Endothelial cell of umbilical vein (primary cell): ENCODE measurements around the gene ZNF440. TPM values are rescaled to one million over a fixed set of nuclear protein-coding genes. Genes with fewer than 3 reads are reported as not detected.

Experiments
- BruUV-seq: library from RNA; stranded (reverse); fragments of 400-500 nt; replicated peaks from 2 replicates; lab custom pipeline; 2021; lab: Mats Ljungman, UMichigan
- CTCF ChIA-PET: fragments of 300-600, 350-600 bp; sonication (Branson Sonifier 250); formaldehyde crosslinking; loops from one replicate; lab custom pipeline; 2021; ENCODE audit warnings: antibody characterized with exemption, inconsistent platforms; lab: Charles Lee
- POLR2A ChIA-PET: fragments of 300-600, 350-600 bp; sonication (Branson Sonifier 250); formaldehyde crosslinking; loops from one replicate; lab custom pipeline; 2021; ENCODE audit warnings: antibody characterized with exemption, inconsistent platforms; lab: Charles Lee
- DNase-seq: peaks from one replicate; pipeline ENCODE4 v3.0.0-alpha.2; 2011; ENCODE audit warnings: low read depth, low spot score
- FAIRE-seq: peaks from 2 replicates; lab custom pipeline; 2011; peaks lifted over from hg19 to GRCh38; lab: Jason Lieb, UNC
- H2AFZ ChIP-seq: 2 replicates; pipeline ENCODE4 v1.6.0; 2012; ENCODE audit warnings: low read depth, low read length, control low read depth, inconsistent platforms
- H3K27ac ChIP-seq: 2 replicates; pipeline ENCODE4 v1.5.1; 2011; ENCODE audit warnings: low read depth, mild to moderate bottlenecking, control low read depth, low read length, moderate library complexity; ENCODE audit not compliant: insufficient read depth
- H3K27me3 ChIP-seq, 2 experiments: 2 replicates each; pipeline versions ENCODE4 v1.6.0 to v1.6.1; 2011; ENCODE audit warnings: low read length in 2 of 2, mixed read lengths in 1 of 2; ENCODE audit not compliant: control insufficient read depth in 2 of 2, insufficient read depth in 2 of 2
- H3K36me3 ChIP-seq, 2 experiments: 2 replicates in 1 of 2; 3 replicates in 1 of 2; pipeline ENCODE4 v1.5.1; 2011; ENCODE audit warnings: low read length in 2 of 2, mild to moderate bottlenecking in 1 of 2, moderate library complexity in 1 of 2; ENCODE audit not compliant: control insufficient read depth in 2 of 2, insufficient read depth in 2 of 2; ENCODE audit errors: extremely low read depth in 1 of 2
- H3K4me1 ChIP-seq: 3 replicates; pipeline ENCODE4 v1.5.1; 2011; ENCODE audit warnings: mild to moderate bottlenecking, low read length; ENCODE audit not compliant: control insufficient read depth, insufficient read depth; ENCODE audit errors: extremely low read depth
- H3K4me2 ChIP-seq: 2 replicates; pipeline ENCODE4 v1.6.1; 2011; ENCODE audit warnings: low read length, control low read depth, mixed read lengths; ENCODE audit not compliant: insufficient read depth
- H3K4me3 ChIP-seq, 3 experiments: fragments of 200-600 bp in 1 of 3; sonication (generic), shearing (Covaris generic) in 1 of 3; replicated peaks in 1 of 3; 2 replicates each; pipeline ENCODE4 v1.5.1; 2011 to 2016; ENCODE audit warnings: control low read depth in 3 of 3, low read length in 3 of 3, mild to moderate bottlenecking in 2 of 3, inconsistent platforms in 1 of 3, low read depth in 1 of 3, moderate library complexity in 1 of 3; ENCODE audit not compliant: insufficient read depth in 1 of 3
- H3K79me2 ChIP-seq: 2 replicates; pipeline ENCODE4 v1.6.0; 2012; ENCODE audit warnings: low read length, inconsistent platforms; ENCODE audit not compliant: control insufficient read depth, insufficient read depth
- H3K9ac ChIP-seq: replicated peaks from 2 replicates; pipeline ENCODE3; 2011; ENCODE audit warnings: low read length, control low read depth; ENCODE audit not compliant: insufficient read depth; ENCODE audit errors: extremely low read depth
- H3K9me1 ChIP-seq: replicated peaks from 3 replicates; pipeline ENCODE4 v1.6.0; 2011; ENCODE audit warnings: mild to moderate bottlenecking, low read length; ENCODE audit not compliant: control insufficient read depth, insufficient read depth; ENCODE audit errors: extremely low read depth
- H3K9me3 ChIP-seq: replicated peaks from 2 replicates; pipeline ENCODE4 v1.5.1; 2012; ENCODE audit warnings: low read length, inconsistent platforms; ENCODE audit not compliant: control insufficient read depth, insufficient read depth
- H4K20me1 ChIP-seq: replicated peaks from 2 replicates; pipeline ENCODE3; 2011; ENCODE audit warnings: mild to moderate bottlenecking, low read length; ENCODE audit not compliant: control insufficient read depth, insufficient read depth; ENCODE audit errors: extremely low read depth
- CTCF ChIP-seq, 2 donors: IDR thresholded peaks; 1 replicate in 1 of 2; 2 replicates in 1 of 2; pipeline ENCODE4 v1.5.1; 2011; ENCODE audit warnings: low read length in 2 of 2, mild to moderate bottlenecking in 2 of 2, moderate library complexity in 2 of 2, control low read depth in 1 of 2, inconsistent platforms in 1 of 2, low read depth in 1 of 2; ENCODE audit not compliant: insufficient read depth in 1 of 2; ENCODE audit errors: extremely low read depth in 1 of 2
- EZH2 ChIP-seq: IDR thresholded peaks from 2 replicates; pipeline ENCODE4 v1.6.1; 2012; ENCODE audit warnings: borderline replicate concordance, low read depth, mild to moderate bottlenecking, moderate library complexity, low read length, inconsistent platforms; ENCODE audit not compliant: severe bottlenecking
- FOS ChIP-seq: IDR thresholded peaks from 2 replicates; pipeline ENCODE4 v1.6.1; 2011; ENCODE audit warnings: mild to moderate bottlenecking, low read length, moderate library complexity, borderline replicate concordance; ENCODE audit not compliant: insufficient read depth
- GATA2 ChIP-seq: IDR thresholded peaks from 2 replicates; pipeline ENCODE4 v1.7.0; 2011; ENCODE audit warnings: low read depth, mild to moderate bottlenecking, moderate library complexity, mixed read lengths, low read length; ENCODE audit not compliant: insufficient read length, insufficient read depth
- JUN ChIP-seq: IDR thresholded peaks from 2 replicates; pipeline ENCODE4 v1.6.1; 2011; ENCODE audit warnings: borderline replicate concordance, low read depth; ENCODE audit not compliant: insufficient read length, insufficient read depth
- MAX ChIP-seq: IDR thresholded peaks from 2 replicates; pipeline ENCODE4 v1.6.1; 2011; ENCODE audit not compliant: insufficient read depth, insufficient read length
- MYC ChIP-seq: IDR thresholded peaks from one replicate; pipeline ENCODE4 v1.6.1; 2011; ENCODE audit warnings: mild to moderate bottlenecking, low read depth, low read length
- POLR2A ChIP-seq: IDR thresholded peaks from 2 replicates; pipeline ENCODE4 v1.6.1; 2012; ENCODE audit warnings: low read depth, mild to moderate bottlenecking, control low read depth, low read length
- POLR2AphosphoS5 ChIP-seq: IDR thresholded peaks from 2 replicates; pipeline ENCODE4 v1.6.1; 2012; ENCODE audit warnings: low read depth, mild to moderate bottlenecking, control low read depth, low read length, moderate library complexity; ENCODE audit not compliant: insufficient read depth
- dilution Hi-C: fragments of 300-500 bp; cut with MboI; formaldehyde crosslinking; loops from one replicate; pipeline ENCODE4 v1.15.0; 2019; ENCODE audit warnings: low sequenced_read_pairs; ENCODE audit not compliant: extremely low pct_ligation_motif_present
- intact Hi-C: fragments of 100-400 bp; cut with micrococcal nuclease; formaldehyde crosslinking; loops from one replicate; pipeline ENCODE4 v1.10.0; 2022
- polyA plus RNA-seq, 4 experiments: library from polyadenylated mRNA; depleted of rRNA in 3 of 4; stranded (reverse) in 3 of 4; unstranded in 1 of 4; fragments of >200 nt; gene quantifications; 2 replicates each; pipeline versions ENCODE4 v1.2.1 to v1.2.3, GENCODE V29; 2011 to 2012; ENCODE audit warnings: missing spikeins in 1 of 4
- total RNA-seq: library from RNA; stranded (reverse); gene quantifications from 2 replicates; pipeline ENCODE4 v1.2.3, GENCODE V29; 2021

Gene ZNF440
- total and polyA plus RNA-seq, 2 donors (not counting 3 experiments of a cell fraction or from before 2014, with no cell fraction given), result 2.2 to 13.3 TPM

DNA sequence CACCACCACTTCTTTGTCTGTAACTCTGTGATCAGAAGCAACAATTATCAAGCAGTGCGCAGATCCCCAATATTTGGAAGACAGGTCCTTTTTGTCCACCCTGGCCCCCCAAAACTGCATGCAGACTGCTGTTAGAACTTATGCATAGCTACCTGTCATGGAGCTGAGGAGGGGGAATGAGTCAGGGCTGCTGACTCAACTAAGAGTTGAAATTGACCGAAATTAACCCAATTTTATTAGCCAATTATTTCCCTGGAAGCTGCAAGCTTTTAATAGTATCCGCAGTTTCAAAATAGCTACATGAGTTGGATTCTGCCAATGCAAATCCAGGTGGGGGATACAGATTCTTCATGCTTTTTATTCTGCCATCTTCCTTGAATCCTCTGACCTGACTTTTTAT is 29.7 kb upstream of the ZNF440 start:
- no peak overlapping the region for H3K27ac ChIP-seq
- no peak overlapping the region for H3K4me2 ChIP-seq
- no peaks in the 10 kb centered on the region for H3K27me3 ChIP-seq
- H3K79me2 ChIP-seq, result no peaks in the 10 kb centered on the region
- peaks cover 8 to 11% of the 10 kb centered on the region in 2 experiments for H3K36me3 ChIP-seq
- POLR2A ChIA-PET, result no interaction called here
- DNase-seq, result no peak
- FAIRE-seq, result no peak
- H3K9me3 ChIP-seq, result peaks cover 28% of the 10 kb centered on the region
- no peak overlapping the region for H2AFZ ChIP-seq
- dilution Hi-C loops (no loop called here), intact Hi-C loops (no loop called here)
- H3K4me3 ChIP-seq, result no peak overlapping the region
- H3K9me1 ChIP-seq, result no peaks in the 10 kb centered on the region
- CTCF ChIA-PET, result no interaction called here
- no peaks in the 10 kb centered on the region for H3K4me1 ChIP-seq
- no TSS peak for BruUV-seq
- no peaks in the 10 kb centered on the region for H4K20me1 ChIP-seq
- no peak overlapping the region for H3K9ac ChIP-seq
- no peak for TF ChIP-seq MAX
- no peak for TF ChIP-seq CTCF (IDR thresholded peaks at IDR 0.05; ENCODE audit: extremely low read depth in 1 of 2, insufficient read depth in 1 of 2, low read depth in 1 of 2, low read length in 2 of 2)
- no peak for TF ChIP-seq FOS
- TF ChIP-seq POLR2A, result no peak
- TF ChIP-seq EZH2, result no peak
- no peak for TF ChIP-seq GATA2
- TF ChIP-seq JUN, result no peak
- no peak for TF ChIP-seq MYC
- no peak for TF ChIP-seq POLR2AphosphoS5
